Measurements from ENCODE around the gene SPANXN2. TPM values are rescaled to one million over a fixed set of nuclear protein-coding genes. Genes with fewer than 3 reads are reported as not detected.

The SPANXN2 gene
- polyA plus RNA-seq, 1 donor from 2014 or later: not detected

Other genes starting within 250 kb of the SPANXN2 start
- not detected for gene SPANXN3, start 203.3 kb downstream of the SPANXN2 start, polyA plus RNA-seq
- not detected for gene SLITRK4, start 84.7 kb downstream of the SPANXN2 start, polyA plus RNA-seq
- not detected for gene UBE2NL, start 163.3 kb upstream of the SPANXN2 start, polyA plus RNA-seq